ENCODE results near the gene KLK5.
"Not testable (repeated sequence)": the region's sequence is repeated elsewhere in the genome, so short reads cannot be mapped to it uniquely, and the experiment has no call there.

The KLK5 gene

GRCh38 chr19:50921426-50922316, 31.2 kb downstream of the KLK5 start:
- no peak for DNase-seq

GRCh38 chr19:50916069-50916468, 36.8 kb downstream of the KLK5 start:
- DNase-seq = no peak

- DNase-seq = no peak
These were observed 39.8 kb downstream of the KLK5 start for GRCh38 chr19:50912727-50913716.

GRCh38 chr19:50912102-50912599, 40.7 kb downstream of the KLK5 start:
- no peak for DNase-seq

GRCh38 chr19:50911206-50912101, 41.4 kb downstream of the KLK5 start, which contains the start of gene KLK4:
KLK4 (minus strand) TSS chr19:50911395; CDS start chr19:50910738, 657 bp downstream.
- DNase-seq = no peak

- DNase-seq = no peak
These were observed 42.1 kb downstream of the KLK5 start for GRCh38 chr19:50910722-50911121.

GRCh38 chr19:50909240-50910070, 43.4 kb downstream of the KLK5 start:
- DNase-seq = no peak

- DNase-seq = no peak
These were observed 44.5 kb downstream of the KLK5 start for GRCh38 chr19:50908336-50908735.

- DNase-seq = no peak
These were observed 46.6 kb downstream of the KLK5 start for GRCh38 chr19:50906217-50906616.

- no peak for DNase-seq
These were observed 50.2 kb downstream of the KLK5 start for GRCh38 chr19:50902640-50903039.

- DNase-seq = no peak
These were observed 53.3 kb downstream of the KLK5 start for GRCh38 chr19:50899569-50899968.

GRCh38 chr19:50898018-50898417, 54.8 kb downstream of the KLK5 start:
- DNase-seq = no peak

- no peak for DNase-seq
These were observed 55.2 kb downstream of the KLK5 start for GRCh38 chr19:50897612-50898011.

GRCh38 chr19:50897191-50897607, 55.6 kb downstream of the KLK5 start:
- no peak for DNase-seq

- no peak for DNase-seq
These were observed 56.1 kb downstream of the KLK5 start for GRCh38 chr19:50896591-50897190.

- DNase-seq = not testable (repeated sequence)
These were observed 56.7 kb downstream of the KLK5 start for GRCh38 chr19:50896089-50896590.

GRCh38 chr19:50894478-50895356, 58.1 kb downstream of the KLK5 start:
- no peak for DNase-seq

Data from activated gamma-delta T cell (primary cell).